Breast epithelium (tissue), 3 donors: ENCODE measurements around the gene NOL9.

Source experiments
- POLR2A ChIP-seq: fragments of 450-650 bp; IDR thresholded peaks from one replicate; pipeline ENCODE4 v1.6.1; 2016; ENCODE audit warnings: antibody characterized with exemption, mild to moderate bottlenecking, moderate library complexity
- TF ChIP-seq, protein P1 (sequence below), 3 donors: fragments of 450-650 bp; IDR thresholded peaks; one replicate each; pipeline ENCODE4 v1.5.1; 2016 to 2017; ENCODE audit warnings: antibody characterized with exemption in 3 of 3, mild to moderate bottlenecking in 3 of 3, moderate library complexity in 3 of 3

DNA sequence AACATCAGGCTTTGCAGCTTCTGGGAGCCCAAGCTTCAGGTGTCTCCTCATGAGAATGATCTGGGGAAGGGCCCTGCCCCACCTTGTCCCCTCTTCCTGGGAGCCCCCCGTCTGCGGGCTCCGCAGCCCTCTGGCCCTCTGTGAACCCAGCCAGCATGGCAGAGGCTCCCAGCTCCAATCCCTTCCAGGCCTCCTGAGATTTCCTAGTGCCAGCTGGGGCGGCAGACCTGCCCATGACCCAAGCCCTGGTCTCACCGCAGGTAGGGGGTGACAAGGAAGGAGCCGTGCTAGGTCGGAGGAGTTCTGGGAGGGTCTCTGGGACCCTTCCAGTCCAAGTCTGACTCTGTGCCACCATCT lies 70.6 kb downstream of the NOL9 start:
- TF ChIP-seq, protein P1, sequence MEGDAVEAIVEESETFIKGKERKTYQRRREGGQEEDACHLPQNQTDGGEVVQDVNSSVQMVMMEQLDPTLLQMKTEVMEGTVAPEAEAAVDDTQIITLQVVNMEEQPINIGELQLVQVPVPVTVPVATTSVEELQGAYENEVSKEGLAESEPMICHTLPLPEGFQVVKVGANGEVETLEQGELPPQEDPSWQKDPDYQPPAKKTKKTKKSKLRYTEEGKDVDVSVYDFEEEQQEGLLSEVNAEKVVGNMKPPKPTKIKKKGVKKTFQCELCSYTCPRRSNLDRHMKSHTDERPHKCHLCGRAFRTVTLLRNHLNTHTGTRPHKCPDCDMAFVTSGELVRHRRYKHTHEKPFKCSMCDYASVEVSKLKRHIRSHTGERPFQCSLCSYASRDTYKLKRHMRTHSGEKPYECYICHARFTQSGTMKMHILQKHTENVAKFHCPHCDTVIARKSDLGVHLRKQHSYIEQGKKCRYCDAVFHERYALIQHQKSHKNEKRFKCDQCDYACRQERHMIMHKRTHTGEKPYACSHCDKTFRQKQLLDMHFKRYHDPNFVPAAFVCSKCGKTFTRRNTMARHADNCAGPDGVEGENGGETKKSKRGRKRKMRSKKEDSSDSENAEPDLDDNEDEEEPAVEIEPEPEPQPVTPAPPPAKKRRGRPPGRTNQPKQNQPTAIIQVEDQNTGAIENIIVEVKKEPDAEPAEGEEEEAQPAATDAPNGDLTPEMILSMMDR (IDR thresholded peaks at IDR 0.05) = no peak
- TF ChIP-seq POLR2A = no peak
